Measurements from ENCODE around the gene OBSCN. TPM values are rescaled to one million over a fixed set of nuclear protein-coding genes. Genes with fewer than 3 reads are reported as not detected.

The OBSCN gene
- total RNA-seq, 1 donor from 2014 or later = 5.1 TPM

- Mint-ChIP-seq H3K36me3 (no peaks in the 10 kb centered on the region), H3K27ac (no peak overlapping the region), H3K4me1 (peaks cover 13% of the 10 kb centered on the region), H3K27me3 (ENCODE audit: insufficient read depth, low read depth) (peaks cover 9% of the 10 kb centered on the region), H3K9me3 (no peaks in the 10 kb centered on the region), H3K4me3 (no peak overlapping the region)
- H3K27me3 ChIP-seq = no peaks in the 10 kb centered on the region
- H3K27ac ChIP-seq = no peak overlapping the region
- no peaks in the 10 kb centered on the region for H3F3A ChIP-seq (ENCODE audit: low read depth)
- H3K4me1 ChIP-seq = peaks cover 20% of the 10 kb centered on the region
- no peak overlapping the region for H3K9ac ChIP-seq
- no peaks in the 10 kb centered on the region for H3K79me2 ChIP-seq (ENCODE audit: low read depth)
- H3K9me3 ChIP-seq (ENCODE audit: low read depth) = no peaks in the 10 kb centered on the region
- no peaks in the 10 kb centered on the region for H4K20me1 ChIP-seq (ENCODE audit: low read depth)
- H3K4me3 ChIP-seq = no peak overlapping the region
- H2AFZ ChIP-seq (replicated peaks) = no peak overlapping the region
- H3K36me3 ChIP-seq = no peaks in the 10 kb centered on the region
- H3K4me2 ChIP-seq = no peak overlapping the region
- TF ChIP-seq EZH2 (IDR thresholded peaks at IDR 0.05) (no peak), EZH2phosphoT487 (IDR thresholded peaks at IDR 0.05) (no peak)
- no peak for DNase-seq (ENCODE audit: low spot score)
Measured at GRCh38 chr1:228160201-228160761, 47.6 kb upstream of the OBSCN start.

DNA sequence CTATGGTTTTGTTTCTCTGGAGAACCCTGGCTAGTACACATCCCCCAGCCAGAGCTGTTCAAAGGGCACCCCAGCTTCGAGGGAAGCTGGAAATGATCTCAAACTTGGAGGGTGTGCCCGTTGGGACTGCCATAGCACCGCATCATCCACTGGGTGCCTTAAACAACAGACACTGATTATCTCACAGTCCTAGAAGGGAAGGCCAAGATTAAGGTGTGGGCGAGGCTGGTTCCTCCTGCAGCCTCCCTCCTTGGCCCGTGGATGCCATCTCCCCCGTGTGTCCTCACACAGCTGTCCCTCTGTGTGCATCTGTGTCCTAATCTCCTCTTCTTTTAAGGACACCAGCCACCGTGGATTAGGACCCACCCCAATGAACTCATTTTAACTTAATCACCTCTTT is 46.5 kb upstream of the OBSCN start:
- no peaks in the 10 kb centered on the region for H3K36me3 Mint-ChIP-seq
- Histone ChIP-seq H3K36me3 (no peaks in the 10 kb centered on the region), H3K9me3 (ENCODE audit: low read depth) (no peaks in the 10 kb centered on the region)

GRCh38 chr1:228161866-228162265 is 46.0 kb upstream of the OBSCN start:
- no peak overlapping the region for H3K4me3 ChIP-seq
- H3K79me2 ChIP-seq (ENCODE audit: low read depth) = peaks cover 7% of the 10 kb centered on the region
- H3K27me3 ChIP-seq = no peaks in the 10 kb centered on the region
- DNase-seq (ENCODE audit: low spot score) = peak; percentile 35
- H3K9me3 ChIP-seq (ENCODE audit: low read depth) = no peaks in the 10 kb centered on the region
- no peaks in the 10 kb centered on the region for H3K36me3 ChIP-seq
- Mint-ChIP-seq H3K4me3 (no peak overlapping the region), H3K4me1 (peaks cover 17% of the 10 kb centered on the region), H3K36me3 (no peaks in the 10 kb centered on the region), H3K27me3 (ENCODE audit: insufficient read depth, low read depth) (peaks cover 6% of the 10 kb centered on the region), H3K9me3 (no peaks in the 10 kb centered on the region), H3K27ac (peak overlapping the region; percentile 67)
- TF ChIP-seq CTCF (IDR thresholded peaks at IDR 0.05) (no peak), EZH2 (IDR thresholded peaks at IDR 0.05) (no peak), EZH2phosphoT487 (IDR thresholded peaks at IDR 0.05) (no peak)
- H3K4me2 ChIP-seq = peak overlapping the region; percentile 50
- no peak overlapping the region for H3K9ac ChIP-seq
- H2AFZ ChIP-seq (replicated peaks) = no peak overlapping the region
- peaks cover 20% of the 10 kb centered on the region for H3K4me1 ChIP-seq
- no peaks in the 10 kb centered on the region for H4K20me1 ChIP-seq (ENCODE audit: low read depth)
- no peaks in the 10 kb centered on the region for H3F3A ChIP-seq (ENCODE audit: low read depth)
- no peak overlapping the region for H3K27ac ChIP-seq

More for the DNA sequence above, 46.5 kb upstream of the OBSCN start:
- Histone ChIP-seq H2AFZ (replicated peaks) (no peak overlapping the region), H3K79me2 (ENCODE audit: low read depth) (peaks cover 2% of the 10 kb centered on the region), H3K4me1 (peaks cover 20% of the 10 kb centered on the region), H3K9ac (no peak overlapping the region), H3K4me2 (peak overlapping the region; percentile 50), H3K27me3 (no peaks in the 10 kb centered on the region), H3K4me3 (no peak overlapping the region), H3F3A (ENCODE audit: low read depth) (no peaks in the 10 kb centered on the region), H4K20me1 (ENCODE audit: low read depth) (no peaks in the 10 kb centered on the region), H3K27ac (no peak overlapping the region)
- H3K9me3 Mint-ChIP-seq = no peaks in the 10 kb centered on the region
- peaks cover 6% of the 10 kb centered on the region for H3K27me3 Mint-ChIP-seq (ENCODE audit: insufficient read depth, low read depth)
- peak; percentile 59 for DNase-seq (ENCODE audit: low spot score)
- peaks cover 13% of the 10 kb centered on the region for H3K4me1 Mint-ChIP-seq
- no peak overlapping the region for H3K4me3 Mint-ChIP-seq
- H3K27ac Mint-ChIP-seq = peak overlapping the region; percentile 67
- TF ChIP-seq CTCF (IDR thresholded peaks at IDR 0.05) = no peak

GRCh38 chr1:228162286-228163006 is 45.4 kb upstream of the OBSCN start:
- no peak overlapping the region for H3K27ac ChIP-seq
- TF ChIP-seq CTCF (IDR thresholded peaks at IDR 0.05) (no peak), EZH2 (IDR thresholded peaks at IDR 0.05) (no peak), EZH2phosphoT487 (IDR thresholded peaks at IDR 0.05) (no peak)

More at GRCh38 chr1:228162286-228163006, 45.4 kb upstream of the OBSCN start:
- Histone ChIP-seq H3K4me1 (peaks cover 20% of the 10 kb centered on the region), H3K9me3 (ENCODE audit: low read depth) (no peaks in the 10 kb centered on the region), H4K20me1 (ENCODE audit: low read depth) (no peaks in the 10 kb centered on the region), H3K27me3 (no peaks in the 10 kb centered on the region), H3K36me3 (no peaks in the 10 kb centered on the region), H3F3A (ENCODE audit: low read depth) (no peaks in the 10 kb centered on the region), H3K4me2 (peak overlapping the region; percentile 50), H2AFZ (replicated peaks) (no peak overlapping the region), H3K9ac (no peak overlapping the region), H3K79me2 (ENCODE audit: low read depth) (peaks cover 13% of the 10 kb centered on the region), H3K4me3 (no peak overlapping the region)
- no peak for DNase-seq (ENCODE audit: low spot score)
- Mint-ChIP-seq H3K9me3 (no peaks in the 10 kb centered on the region), H3K4me3 (no peak overlapping the region), H3K4me1 (peaks cover 19% of the 10 kb centered on the region), H3K36me3 (no peaks in the 10 kb centered on the region), H3K27me3 (ENCODE audit: insufficient read depth, low read depth) (peaks cover 6% of the 10 kb centered on the region), H3K27ac (peak overlapping the region; percentile 57)
